Astrocyte (in vitro differentiated cells and primary cell): ENCODE results near the gene ZSWIM9. TPM values are rescaled to one million over a fixed set of nuclear protein-coding genes. Genes with fewer than 3 reads are reported as not detected.
A peak's percentile ranks its signal among the peaks of the same experiment; 100 is the strongest.
"Not testable (repeated sequence)": the region's sequence is repeated elsewhere in the genome, so short reads cannot be mapped to it uniquely, and the experiment has no call there.

ENCODE experiments used
- DNase-seq: peaks from one replicate; pipeline ENCODE4 v3.0.0-alpha.2; 2010; ENCODE audit warnings: low read depth
- FAIRE-seq: peaks from 2 replicates; lab custom pipeline; 2011; peaks lifted over from hg19 to GRCh38; lab: Jason Lieb, UNC
- H2AFZ ChIP-seq: 2 replicates; pipeline ENCODE4 v1.6.0; 2012; ENCODE audit warnings: low read depth, low read length, inconsistent platforms
- H3K27ac ChIP-seq: 2 replicates; pipeline ENCODE4 v1.5.1; 2011; ENCODE audit warnings: low read depth, low read length, inconsistent platforms
- H3K27me3 ChIP-seq: 2 replicates; pipeline ENCODE4 v1.6.0; 2011; ENCODE audit warnings: low read length, inconsistent platforms; ENCODE audit not compliant: insufficient read depth
- H3K36me3 ChIP-seq: 2 replicates; pipeline ENCODE4 v1.5.1; 2011; ENCODE audit warnings: low read length, inconsistent platforms; ENCODE audit not compliant: insufficient read depth
- H3K4me1 ChIP-seq: 2 replicates; pipeline ENCODE4 v1.5.1; 2011; ENCODE audit warnings: low read length, inconsistent platforms; ENCODE audit not compliant: insufficient read depth
- H3K4me2 ChIP-seq: 2 replicates; pipeline ENCODE4 v1.6.0; 2012; ENCODE audit warnings: low read length, inconsistent platforms
- H3K4me3 ChIP-seq: 2 replicates; pipeline ENCODE4 v1.5.1; 2011; ENCODE audit warnings: low read depth, mild to moderate bottlenecking, low read length, inconsistent platforms; ENCODE audit not compliant: insufficient read depth
- H3K79me2 ChIP-seq: 2 replicates; pipeline ENCODE4 v1.6.0; 2012; ENCODE audit warnings: mild to moderate bottlenecking, low read length, inconsistent platforms; ENCODE audit not compliant: insufficient read depth
- H3K9ac ChIP-seq: 2 replicates; pipeline ENCODE4 v1.6.0; 2012; ENCODE audit warnings: mild to moderate bottlenecking, low read length, inconsistent platforms
- H3K9me3 ChIP-seq: 2 replicates; pipeline ENCODE4 v1.5.1; 2012; ENCODE audit warnings: low read depth, mild to moderate bottlenecking, low read length, inconsistent platforms; ENCODE audit not compliant: insufficient read depth
- H4K20me1 ChIP-seq: 2 replicates; pipeline ENCODE4 v1.6.0; 2012; ENCODE audit warnings: low read length, inconsistent platforms; ENCODE audit not compliant: insufficient read depth
- H3K27ac Mint-ChIP-seq: one replicate; pipeline ENCODE4 v1.8.0; 2021; ENCODE audit warnings: mild to moderate bottlenecking, mixed read lengths; ENCODE audit not compliant: unreplicated experiment
- H3K27me3 Mint-ChIP-seq: one replicate; pipeline ENCODE4 v1.8.0; 2021; ENCODE audit warnings: low read depth, mixed read lengths; ENCODE audit not compliant: unreplicated experiment
- H3K36me3 Mint-ChIP-seq: one replicate; pipeline ENCODE4 v1.8.0; 2021; ENCODE audit warnings: low read depth, mixed read lengths; ENCODE audit not compliant: unreplicated experiment
- H3K4me1 Mint-ChIP-seq: one replicate; pipeline ENCODE4 v1.8.0; 2021; ENCODE audit warnings: low read depth, mixed read lengths; ENCODE audit not compliant: unreplicated experiment
- H3K4me3 Mint-ChIP-seq: one replicate; pipeline ENCODE4 v1.8.0; 2021; ENCODE audit warnings: mild to moderate bottlenecking, moderate library complexity, mixed read lengths; ENCODE audit not compliant: unreplicated experiment
- H3K9me3 Mint-ChIP-seq: one replicate; pipeline ENCODE4 v1.8.0; 2021; ENCODE audit warnings: mild to moderate bottlenecking, mixed read lengths; ENCODE audit not compliant: unreplicated experiment
- CTCF ChIP-seq: IDR thresholded peaks from 2 replicates; pipeline ENCODE4 v1.5.1; 2011; ENCODE audit warnings: low read depth, mild to moderate bottlenecking, inconsistent platforms, low read length, moderate library complexity; ENCODE audit not compliant: insufficient read depth
- EZH2 ChIP-seq: IDR thresholded peaks from 2 replicates; pipeline ENCODE4 v1.6.1; 2012; ENCODE audit warnings: mild to moderate bottlenecking, low read length, inconsistent platforms; ENCODE audit not compliant: insufficient read depth
- total RNA-seq: library from RNA; stranded (reverse); gene quantifications from 2 replicates; pipeline ENCODE4 v1.2.1, GENCODE V29; 2021

ZSWIM9 gene
- total RNA-seq, 1 donor from 2014 or later, result 4.7 TPM

GRCh38 chr19:48218997-48219396, 48.5 kb downstream of the ZSWIM9 start:
- no peak for TF ChIP-seq CTCF
- TF ChIP-seq EZH2, result no peak
- Histone ChIP-seq H4K20me1 (no peaks in the 10 kb centered on the region), H3K4me1 (peaks cover 6% of the 10 kb centered on the region), H3K4me3 (no peak overlapping the region), H3K27ac (no peak overlapping the region), H2AFZ (no peak overlapping the region), H3K36me3 (peaks cover 2% of the 10 kb centered on the region), H3K27me3 (no peaks in the 10 kb centered on the region), H3K9me3 (no peaks in the 10 kb centered on the region), H3K4me2 (peak overlapping the region; percentile 7), H3K79me2 (no peaks in the 10 kb centered on the region), H3K9ac (no peak overlapping the region)
- Mint-ChIP-seq H3K27ac (peak overlapping the region; percentile 62), H3K36me3 (peaks cover 13% of the 10 kb centered on the region), H3K9me3 (peaks cover 3% of the 10 kb centered on the region), H3K4me1 (peaks cover 7% of the 10 kb centered on the region), H3K27me3 (peaks cover 3% of the 10 kb centered on the region), H3K4me3 (no peak overlapping the region)
- DNase-seq (no peak), FAIRE-seq (no peak)

- not testable (repeated sequence) for H3K27ac ChIP-seq, H3K4me3 ChIP-seq, DNase-seq, H3K9me3 Mint-ChIP-seq, H3K4me1 Mint-ChIP-seq, H3K9me3 ChIP-seq, H3K36me3 ChIP-seq, H4K20me1 ChIP-seq, H3K79me2 ChIP-seq, H3K4me1 ChIP-seq, H3K27me3 ChIP-seq, H3K9ac ChIP-seq, H2AFZ ChIP-seq, H3K4me2 ChIP-seq, H3K27me3 Mint-ChIP-seq, H3K36me3 Mint-ChIP-seq, H3K27ac Mint-ChIP-seq, H3K4me3 Mint-ChIP-seq, FAIRE-seq
Measured at GRCh38 chr19:48220784-48221183, 50.3 kb downstream of the ZSWIM9 start.

- Histone ChIP-seq H3K4me2 (no peak overlapping the region), H3K4me3 (no peak overlapping the region), H3K27ac (no peak overlapping the region), H3K4me1 (peaks cover 6% of the 10 kb centered on the region), H3K9me3 (no peaks in the 10 kb centered on the region), H3K36me3 (peaks cover 2% of the 10 kb centered on the region), H3K9ac (no peak overlapping the region), H2AFZ (no peak overlapping the region), H3K27me3 (no peaks in the 10 kb centered on the region), H3K79me2 (no peaks in the 10 kb centered on the region), H4K20me1 (no peaks in the 10 kb centered on the region)
- Mint-ChIP-seq H3K4me3 (no peak overlapping the region), H3K9me3 (no peaks in the 10 kb centered on the region), H3K36me3 (peaks cover 8% of the 10 kb centered on the region), H3K27me3 (no peaks in the 10 kb centered on the region), H3K4me1 (peaks cover 7% of the 10 kb centered on the region), H3K27ac (no peak overlapping the region)
- no peak for FAIRE-seq
- no peak for DNase-seq
- no peak for TF ChIP-seq EZH2
- no peak for TF ChIP-seq CTCF
Measured at GRCh38 chr19:48221628-48222027, 51.1 kb downstream of the ZSWIM9 start.
